Lower leg skin (tissue), 4 donors: ENCODE results near the gene AP1S2. TPM values are rescaled to one million over a fixed set of nuclear protein-coding genes. Genes with fewer than 3 reads are reported as not detected.

Source experiments
- DNase-seq, 2 donors: peaks; one replicate each; pipeline ENCODE4 v3.0.0-alpha.2; 2019; ENCODE audit warnings: low spot score in 2 of 2
- H3K4me3 ChIP-seq: fragments of 200-600 bp; sonication (generic); 2 replicates; pipeline ENCODE4 v1.5.1; 2017; ENCODE audit warnings: mild to moderate bottlenecking, low read depth; ENCODE audit not compliant: poor library complexity, severe bottlenecking
- CTCF ChIP-seq, 3 donors: fragments of 450-650 bp; IDR thresholded peaks; one replicate each; pipeline ENCODE4 v1.5.1; 2016; ENCODE audit warnings: antibody characterized with exemption in 3 of 3, mild to moderate bottlenecking in 3 of 3, moderate library complexity in 2 of 3
- POLR2A ChIP-seq, 2 donors: fragments of 450-650 bp; IDR thresholded peaks; one replicate each; pipeline ENCODE4 v1.6.1; 2016 to 2017; ENCODE audit warnings: antibody characterized with exemption in 2 of 2, mild to moderate bottlenecking in 1 of 2, moderate library complexity in 1 of 2
- WGBS, 2 donors: methylation state at CpG; one replicate each; pipeline ENCODE4 v1.1.5; 2018; 5-methylcytosine and 5-hydroxymethylcytosine counted together
- intact Hi-C: fragments of 100-400 bp; cut with DNase I; formaldehyde crosslinking; loops from one replicate; pipeline ENCODE4 v1.15.0; 2023; ENCODE audit warnings: low total_unique reads
- total RNA-seq, 4 donors: library from RNA; depleted of rRNA; stranded (reverse); fragments of >200 nt; gene quantifications; one replicate each; pipeline ENCODE4 v1.1.0, GENCODE V29; 2016

AP1S2 gene
- total RNA-seq, 4 donors from 2014 or later, result 18.5 to 43.7 (median 31.4) TPM

GRCh38 chrX:15785176-15785750, 69.3 kb downstream of the AP1S2 start:
- no peak for DNase-seq
- WGBS, 2 donors, result 92 to 95% methylated on average over 3 of the region's 3 CpGs
- intact Hi-C loops, result no loop called here
- no peak overlapping the region for H3K4me3 ChIP-seq
- TF ChIP-seq CTCF (IDR thresholded peaks at IDR 0.05) (no peak), POLR2A (IDR thresholded peaks at IDR 0.05) (no peak)

GRCh38 chrX:15781961-15782699, 72.5 kb downstream of the AP1S2 start:
- intact Hi-C loops, result no loop called here
- no peak for TF ChIP-seq CTCF (IDR thresholded peaks at IDR 0.05)
- no peak for TF ChIP-seq POLR2A (IDR thresholded peaks at IDR 0.05)
- 81 to 82% methylated on average over 13 of the region's 13 CpGs for WGBS, 2 donors
- no peak for DNase-seq
- no peak overlapping the region for H3K4me3 ChIP-seq

Other genes with a start within 250 kb of the AP1S2 start
- 1 to 10 TPM in 1 of 4 donors, under 1 TPM in 3; 0.38 to 1.3 (median 0.44) TPM for gene CLTRN, start 190.0 kb downstream of the AP1S2 start, total RNA-seq
- gene CA5B, start 116.5 kb downstream of the AP1S2 start, total RNA-seq, result 10 to 100 TPM in 3 of 4 donors, 1 to 10 TPM in 1; 7.2 to 14.0 (median 11.8) TPM
- 10 to 100 TPM in 1 of 4 donors, 1 to 10 TPM in 3; 1.9 to 11.2 (median 4.6) TPM for gene ZRSR2, start 64.3 kb downstream of the AP1S2 start, total RNA-seq